ENCODE measurements around the gene DNAJB2. TPM values are rescaled to one million over a fixed set of nuclear protein-coding genes. Genes with fewer than 3 reads are reported as not detected.

DNAJB2 gene
- total RNA-seq, 6 experiments from 2014 or later = 32.6 to 52.1 (median 39.9) TPM

DNA sequence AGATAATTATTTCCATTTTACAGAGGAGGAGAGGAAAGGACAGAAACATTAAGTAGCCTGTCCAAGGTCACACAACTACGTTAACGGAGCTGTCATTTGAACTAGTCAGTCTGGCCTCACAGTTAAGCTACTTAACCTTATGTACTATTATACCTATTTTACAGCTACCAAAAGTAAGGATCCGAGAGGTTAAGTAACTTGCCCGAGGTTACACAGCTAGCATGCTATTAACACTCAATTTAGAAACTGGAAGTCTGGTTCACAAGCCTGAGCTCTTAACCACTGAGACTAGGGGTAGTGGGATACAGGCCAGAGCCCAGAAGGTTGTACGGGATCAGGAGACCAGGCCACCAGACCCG, 34.4 kb upstream of the DNAJB2 start:
- H3K4me3 ChIP-seq = peak overlapping the region; percentile 96 to 98 (median 96)
- H3K9me3 ChIP-seq = no peaks in the 10 kb centered on the region
- H3K27ac ChIP-seq = peak overlapping the region; percentile 94 to 95 (median 94)
- peaks cover 0 to 5% (median 2%) of the 10 kb centered on the region in 4 donors for H3K36me3 ChIP-seq
- intact Hi-C loops (cut with DNase I) = no loop called here
- TF ChIP-seq, protein P1, sequence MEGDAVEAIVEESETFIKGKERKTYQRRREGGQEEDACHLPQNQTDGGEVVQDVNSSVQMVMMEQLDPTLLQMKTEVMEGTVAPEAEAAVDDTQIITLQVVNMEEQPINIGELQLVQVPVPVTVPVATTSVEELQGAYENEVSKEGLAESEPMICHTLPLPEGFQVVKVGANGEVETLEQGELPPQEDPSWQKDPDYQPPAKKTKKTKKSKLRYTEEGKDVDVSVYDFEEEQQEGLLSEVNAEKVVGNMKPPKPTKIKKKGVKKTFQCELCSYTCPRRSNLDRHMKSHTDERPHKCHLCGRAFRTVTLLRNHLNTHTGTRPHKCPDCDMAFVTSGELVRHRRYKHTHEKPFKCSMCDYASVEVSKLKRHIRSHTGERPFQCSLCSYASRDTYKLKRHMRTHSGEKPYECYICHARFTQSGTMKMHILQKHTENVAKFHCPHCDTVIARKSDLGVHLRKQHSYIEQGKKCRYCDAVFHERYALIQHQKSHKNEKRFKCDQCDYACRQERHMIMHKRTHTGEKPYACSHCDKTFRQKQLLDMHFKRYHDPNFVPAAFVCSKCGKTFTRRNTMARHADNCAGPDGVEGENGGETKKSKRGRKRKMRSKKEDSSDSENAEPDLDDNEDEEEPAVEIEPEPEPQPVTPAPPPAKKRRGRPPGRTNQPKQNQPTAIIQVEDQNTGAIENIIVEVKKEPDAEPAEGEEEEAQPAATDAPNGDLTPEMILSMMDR (IDR thresholded peaks at IDR 0.05) = no peak
- no peak for TF ChIP-seq POLR2A (IDR thresholded peaks at IDR 0.05)
- ATAC-seq = no peak
- 34% methylated on average over 5 of the region's 6 CpGs for WGBS (ENCODE audit: insufficient coverage, low coverage, low lambda C conversion rate, missing lambda C conversion rate)
- H3K27me3 ChIP-seq = no peaks in the 10 kb centered on the region
- H3K4me1 ChIP-seq = peaks cover 2 to 44% (median 19%) of the 10 kb centered on the region in 4 donors
- DNase-seq = no peak

DNA sequence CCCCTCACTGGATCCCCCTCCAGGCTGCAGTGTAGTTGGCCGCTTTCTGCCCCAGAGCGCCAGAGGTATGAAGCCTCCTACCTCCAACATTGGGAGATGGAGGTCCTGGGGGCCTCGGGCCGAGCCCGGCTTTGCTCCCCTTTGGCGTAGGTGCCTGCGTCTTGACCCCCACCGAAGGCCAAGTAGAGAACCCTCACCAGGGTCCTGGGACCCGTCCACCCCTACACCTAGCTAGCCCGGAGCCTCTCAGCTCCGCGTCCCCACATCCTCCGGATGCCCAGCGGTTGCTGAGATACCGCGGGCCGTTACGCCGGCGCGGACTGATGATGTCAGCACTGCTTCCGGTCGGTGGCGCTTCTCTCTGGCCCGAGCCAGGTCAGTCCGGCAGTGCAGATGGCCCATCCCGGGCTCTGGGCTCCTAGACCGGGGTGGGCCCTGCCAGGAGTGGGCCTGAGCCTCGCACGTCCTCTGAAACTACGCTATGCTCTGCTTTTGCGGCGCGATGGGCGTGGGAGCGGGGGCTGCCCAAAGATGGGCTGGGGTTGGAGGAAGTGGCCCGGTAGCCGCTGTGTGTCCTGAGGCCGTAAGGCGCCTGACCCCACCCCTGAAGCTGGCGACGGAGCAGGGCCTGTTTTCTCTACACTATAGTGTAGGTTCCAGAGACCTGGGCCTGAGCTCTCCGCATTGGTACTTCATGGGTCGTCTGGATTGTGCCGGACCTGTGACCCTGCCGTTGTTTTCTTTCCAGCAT, 33.8 kb upstream of the DNAJB2 start, which contains the start of the genes GLB1L and STK16:
Gene GLB1L, minus strand, starts transcription at position 297 of the 751 bp plus-strand sequence. CDS start 1,871 bp downstream, outside the sequence.
Gene STK16, plus strand, starts transcription at position 332 of the 751 bp plus-strand sequence. CDS start 521 bp downstream, outside the sequence.
- peak; percentile 78 to 79 (median 78) for ATAC-seq
- Histone ChIP-seq H3K9me3 (no peaks in the 10 kb centered on the region), H3K4me1 (peaks cover 2 to 50% (median 23%) of the 10 kb centered on the region in 4 donors), H3K36me3 (peaks cover 0 to 5% (median 2%) of the 10 kb centered on the region in 4 donors), H3K27me3 (no peaks in the 10 kb centered on the region), H3K4me3 (peak within 1 kb of the TSS; percentile 96 to 98 (median 96)), H3K27ac (peak within 1 kb of the TSS; percentile 94 to 95 (median 94))
- 0% methylated on average over 7 of the region's 46 CpGs for WGBS (ENCODE audit: insufficient coverage, low coverage, low lambda C conversion rate, missing lambda C conversion rate)
- peak; percentile 93 to 96 (median 95) for DNase-seq
- intact Hi-C loops (cut with DNase I) = no loop called here
- peak; percentile 91 for TF ChIP-seq POLR2A (IDR thresholded peaks at IDR 0.05)
- TF ChIP-seq, protein P1 (IDR thresholded peaks at IDR 0.05) = no peak

DNA sequence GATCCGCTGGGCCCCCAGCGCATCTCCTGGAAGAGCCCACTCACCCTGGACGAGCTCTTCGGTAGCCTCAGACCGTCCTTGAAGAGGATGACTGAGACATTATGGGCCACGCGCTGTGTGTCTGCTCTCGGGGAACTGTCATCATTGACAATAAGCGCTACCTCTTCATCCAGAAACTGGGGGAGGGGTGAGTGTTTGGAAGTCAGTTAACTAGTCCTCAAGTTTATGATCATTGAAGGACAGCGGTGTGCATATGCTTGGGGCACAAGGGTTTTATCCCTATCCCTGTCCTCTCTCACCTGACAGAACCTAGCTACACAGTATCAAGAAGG, 33.3 kb upstream of the DNAJB2 start:
- intact Hi-C loops (cut with DNase I) = no loop called here
- no peak for DNase-seq
- Histone ChIP-seq H3K27ac (peak overlapping the region; percentile 94 to 95 (median 94)), H3K36me3 (peaks cover 0 to 5% (median 2%) of the 10 kb centered on the region in 4 donors), H3K27me3 (no peaks in the 10 kb centered on the region), H3K9me3 (no peaks in the 10 kb centered on the region), H3K4me1 (peaks cover 2 to 55% (median 25%) of the 10 kb centered on the region in 4 donors), H3K4me3 (peak overlapping the region; percentile 96 to 98 (median 96))
- 0% methylated on average over 6 of the region's 10 CpGs for whole genome bisulfite sequencing (ENCODE audit: insufficient coverage, low coverage, low lambda C conversion rate, missing lambda C conversion rate)
- TF ChIP-seq, protein P1 (IDR thresholded peaks at IDR 0.05) = no peak
- TF ChIP-seq POLR2A (IDR thresholded peaks at IDR 0.05) = no peak
- ATAC-seq = no peak

- no peaks in the 10 kb centered on the region for H3K27me3 ChIP-seq
- DNase-seq = no peak
- no peaks in the 10 kb centered on the region for H3K9me3 ChIP-seq
- TF ChIP-seq POLR2A (IDR thresholded peaks at IDR 0.05) = no peak
- TF ChIP-seq, protein P1 (IDR thresholded peaks at IDR 0.05) = no peak
- intact Hi-C loops (cut with DNase I) = no loop called here
- peaks cover 2 to 57% (median 25%) of the 10 kb centered on the region in 4 donors for H3K4me1 ChIP-seq
- H3K4me3 ChIP-seq = no peak overlapping the region
- WGBS (ENCODE audit: insufficient coverage, low coverage, low lambda C conversion rate, missing lambda C conversion rate) = 92% methylated on average over 8 of the region's 10 CpGs
- ATAC-seq = no peak
- no peak overlapping the region for H3K27ac ChIP-seq
- H3K36me3 ChIP-seq = peaks cover 0 to 5% (median 2%) of the 10 kb centered on the region in 4 donors
Observed at GRCh38 chr2:219246559-219246958, 32.6 kb upstream of the DNAJB2 start.
